ENCODE data around the gene EFCAB6.

The EFCAB6 gene

DNA sequence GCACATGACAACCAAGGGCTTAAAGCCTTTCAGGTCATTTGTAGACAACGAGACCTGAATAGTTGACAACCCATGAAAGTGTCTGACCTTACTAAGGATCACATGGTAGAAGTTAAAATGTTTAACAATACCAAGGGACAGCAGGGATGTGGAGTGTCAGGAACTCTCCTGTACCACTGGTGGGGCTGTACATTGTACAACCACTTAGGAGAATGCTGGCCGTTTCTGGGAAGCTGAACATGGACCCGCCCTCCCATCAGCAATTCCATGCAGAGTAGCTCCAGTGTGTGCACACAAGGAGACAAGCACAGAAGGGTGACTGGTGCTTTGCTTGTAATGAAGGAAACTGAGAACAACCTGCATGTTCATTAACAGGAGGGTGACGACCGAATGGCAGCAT is 237.4 kb downstream of the EFCAB6 start:
- H2BK12ac ChIP-seq (ENCODE audit: low read length): no peak overlapping the region
- H2BK120ac ChIP-seq (ENCODE audit: low read depth, low read length): no peak overlapping the region
- H4K8ac ChIP-seq (ENCODE audit: low read depth, low read length): no peak overlapping the region
- H3K9ac ChIP-seq (ENCODE audit: low read depth, low read length, poor library complexity): no peak overlapping the region
- no peak overlapping the region for H2BK5ac ChIP-seq (ENCODE audit: low read length)
- no peak overlapping the region for H3K27ac ChIP-seq (replicated peaks; ENCODE audit: low read length)
- peaks cover 0 to 10% of the 10 kb centered on the region in 2 donors for H3K4me1 ChIP-seq (ENCODE audit: control insufficient read depth in 2 of 2, insufficient read depth in 1 of 2, low read depth in 1 of 2, low read length in 2 of 2)
- H3K14ac ChIP-seq (ENCODE audit: low read length): no peak overlapping the region
- no peak overlapping the region for H2AK5ac ChIP-seq (ENCODE audit: low read depth, low read length)
- H3K23ac ChIP-seq (ENCODE audit: low read depth, low read length, poor library complexity): no peak overlapping the region
- H3K27me3 ChIP-seq (ENCODE audit: control insufficient read depth in 3 of 3, insufficient read depth in 3 of 3, low read depth in 1 of 3, low read length in 3 of 3): peaks cover 0 to 2% (median 0%) of the 10 kb centered on the region in 3 experiments
- H3K4me3 ChIP-seq (ENCODE audit: low read length in 2 of 2): no peak overlapping the region
- no peak overlapping the region for H2AFZ ChIP-seq (ENCODE audit: low read length)
- H3K18ac ChIP-seq (ENCODE audit: low read length): no peak overlapping the region
- no peak overlapping the region for H3K4ac ChIP-seq (ENCODE audit: low read length)
- no peaks in the 10 kb centered on the region for H3K36me3 ChIP-seq (replicated peaks in 1 of 2; ENCODE audit: control insufficient read depth in 2 of 2, insufficient read depth in 2 of 2, low read length in 2 of 2)
- H2BK15ac ChIP-seq (ENCODE audit: low read length): no peak overlapping the region
- DNase-seq (ENCODE audit: low spot score): no peak
- WGBS, 2 donors (ENCODE audit: extremely low coverage in 2 of 2, insufficient read length in 2 of 2, insufficient replicate concordance in 1 of 2): no CpG with 5 or more reads among the region's 5 CpGs
- no peaks in the 10 kb centered on the region for H3K79me1 ChIP-seq (ENCODE audit: low read depth, low read length)
- H4K91ac ChIP-seq (ENCODE audit: low read depth, low read length, poor library complexity): no peak overlapping the region
- H3K9me3 ChIP-seq (replicated peaks in 1 of 2; ENCODE audit: control insufficient read depth in 2 of 2, insufficient read depth in 1 of 2, low read depth in 1 of 2, low read length in 2 of 2): no peaks in the 10 kb centered on the region
- no peak overlapping the region for H3K4me2 ChIP-seq (ENCODE audit: insufficient read depth, low read length, poor library complexity, severe bottlenecking)

GRCh38 chr22:43572710-43573109 is 239.4 kb downstream of the EFCAB6 start:
- H4K91ac ChIP-seq (ENCODE audit: low read depth, low read length, poor library complexity): no peak overlapping the region
- H3K9me3 ChIP-seq (replicated peaks in 1 of 2; ENCODE audit: control insufficient read depth in 2 of 2, insufficient read depth in 1 of 2, low read depth in 1 of 2, low read length in 2 of 2): no peaks in the 10 kb centered on the region
- no peak overlapping the region for H3K4ac ChIP-seq (ENCODE audit: low read length)
- H3K27ac ChIP-seq (replicated peaks; ENCODE audit: low read length): no peak overlapping the region
- no peak overlapping the region for H2BK5ac ChIP-seq (ENCODE audit: low read length)
- H2BK12ac ChIP-seq (ENCODE audit: low read length): no peak overlapping the region
- H3K27me3 ChIP-seq (ENCODE audit: control insufficient read depth in 3 of 3, insufficient read depth in 3 of 3, low read depth in 1 of 3, low read length in 3 of 3): peaks cover 0 to 3% (median 2%) of the 10 kb centered on the region in 3 experiments
- H3K18ac ChIP-seq (ENCODE audit: low read length): no peak overlapping the region
- H2BK15ac ChIP-seq (ENCODE audit: low read length): no peak overlapping the region
- H3K4me1 ChIP-seq (ENCODE audit: control insufficient read depth in 2 of 2, insufficient read depth in 1 of 2, low read depth in 1 of 2, low read length in 2 of 2): peaks cover 0 to 10% of the 10 kb centered on the region in 2 donors
- H2BK120ac ChIP-seq (ENCODE audit: low read depth, low read length): no peak overlapping the region
- no CpG with 5 or more reads among the region's 9 CpGs for WGBS, 2 donors (ENCODE audit: extremely low coverage in 2 of 2, insufficient read length in 2 of 2, insufficient replicate concordance in 1 of 2)
- no peak overlapping the region for H4K8ac ChIP-seq (ENCODE audit: low read depth, low read length)
- H3K4me3 ChIP-seq (ENCODE audit: low read length in 2 of 2): no peak overlapping the region
- H2AFZ ChIP-seq (ENCODE audit: low read length): no peak overlapping the region
- no peak overlapping the region for H3K23ac ChIP-seq (ENCODE audit: low read depth, low read length, poor library complexity)
- no peak overlapping the region for H3K4me2 ChIP-seq (ENCODE audit: insufficient read depth, low read length, poor library complexity, severe bottlenecking)
- no peaks in the 10 kb centered on the region for H3K36me3 ChIP-seq (replicated peaks in 1 of 2; ENCODE audit: control insufficient read depth in 2 of 2, insufficient read depth in 2 of 2, low read length in 2 of 2)
- H3K14ac ChIP-seq (ENCODE audit: low read length): no peak overlapping the region
- no peak overlapping the region for H3K9ac ChIP-seq (ENCODE audit: low read depth, low read length, poor library complexity)
- H2AK5ac ChIP-seq (ENCODE audit: low read depth, low read length): no peak overlapping the region
- no peak for DNase-seq (ENCODE audit: low spot score)
- H3K79me1 ChIP-seq (ENCODE audit: low read depth, low read length): no peaks in the 10 kb centered on the region

DNA sequence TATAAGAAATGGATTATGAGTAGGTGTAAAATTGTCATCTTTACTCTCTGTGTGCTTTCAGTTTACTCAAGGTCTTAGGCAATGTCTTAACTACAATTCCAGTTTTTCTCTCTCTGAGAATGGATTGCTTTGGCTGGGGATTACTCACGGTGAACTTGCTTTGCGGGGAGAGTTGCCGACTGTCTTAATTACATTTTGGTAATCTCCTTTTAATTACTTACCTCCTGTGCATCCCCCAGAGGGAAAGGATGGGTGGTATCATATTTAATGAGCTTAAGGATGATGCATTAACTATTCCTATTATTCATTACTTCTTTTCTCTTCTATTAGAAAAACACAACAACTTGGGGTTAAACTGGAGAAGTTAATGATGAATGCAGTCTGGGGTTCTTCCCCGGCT is 240.9 kb downstream of the EFCAB6 start:
- no peak overlapping the region for H4K8ac ChIP-seq (ENCODE audit: low read depth, low read length)
- H4K91ac ChIP-seq (ENCODE audit: low read depth, low read length, poor library complexity): no peak overlapping the region
- no peak overlapping the region for H2BK5ac ChIP-seq (ENCODE audit: low read length)
- peaks cover 0 to 3% (median 2%) of the 10 kb centered on the region in 3 experiments for H3K27me3 ChIP-seq (ENCODE audit: control insufficient read depth in 3 of 3, insufficient read depth in 3 of 3, low read depth in 1 of 3, low read length in 3 of 3)
- no peak overlapping the region for H3K18ac ChIP-seq (ENCODE audit: low read length)
- no peak overlapping the region for H3K9ac ChIP-seq (ENCODE audit: low read depth, low read length, poor library complexity)
- H3K79me1 ChIP-seq (ENCODE audit: low read depth, low read length): no peaks in the 10 kb centered on the region
- H2AK5ac ChIP-seq (ENCODE audit: low read depth, low read length): no peak overlapping the region
- no peaks in the 10 kb centered on the region for H3K36me3 ChIP-seq (replicated peaks in 1 of 2; ENCODE audit: control insufficient read depth in 2 of 2, insufficient read depth in 2 of 2, low read length in 2 of 2)
- H2BK120ac ChIP-seq (ENCODE audit: low read depth, low read length): no peak overlapping the region
- no peak overlapping the region for H3K4me2 ChIP-seq (ENCODE audit: insufficient read depth, low read length, poor library complexity, severe bottlenecking)
- H3K9me3 ChIP-seq (replicated peaks in 1 of 2; ENCODE audit: control insufficient read depth in 2 of 2, insufficient read depth in 1 of 2, low read depth in 1 of 2, low read length in 2 of 2): no peaks in the 10 kb centered on the region
- H3K4me1 ChIP-seq (ENCODE audit: control insufficient read depth in 2 of 2, insufficient read depth in 1 of 2, low read depth in 1 of 2, low read length in 2 of 2): peaks cover 0 to 11% of the 10 kb centered on the region in 2 donors
- no peak overlapping the region for H2AFZ ChIP-seq (ENCODE audit: low read length)
- H3K27ac ChIP-seq (replicated peaks; ENCODE audit: low read length): no peak overlapping the region
- no peak overlapping the region for H3K4me3 ChIP-seq (ENCODE audit: low read length in 2 of 2)
- no peak overlapping the region for H3K14ac ChIP-seq (ENCODE audit: low read length)
- H2BK12ac ChIP-seq (ENCODE audit: low read length): no peak overlapping the region
- H2BK15ac ChIP-seq (ENCODE audit: low read length): no peak overlapping the region
- H3K23ac ChIP-seq (ENCODE audit: low read depth, low read length, poor library complexity): no peak overlapping the region
- no peak overlapping the region for H3K4ac ChIP-seq (ENCODE audit: low read length)
- no peak for DNase-seq (ENCODE audit: low spot score)
- no CpG with 5 or more reads among the region's 4 CpGs for WGBS, 2 donors (ENCODE audit: extremely low coverage in 2 of 2, insufficient read length in 2 of 2, insufficient replicate concordance in 1 of 2)

DNA sequence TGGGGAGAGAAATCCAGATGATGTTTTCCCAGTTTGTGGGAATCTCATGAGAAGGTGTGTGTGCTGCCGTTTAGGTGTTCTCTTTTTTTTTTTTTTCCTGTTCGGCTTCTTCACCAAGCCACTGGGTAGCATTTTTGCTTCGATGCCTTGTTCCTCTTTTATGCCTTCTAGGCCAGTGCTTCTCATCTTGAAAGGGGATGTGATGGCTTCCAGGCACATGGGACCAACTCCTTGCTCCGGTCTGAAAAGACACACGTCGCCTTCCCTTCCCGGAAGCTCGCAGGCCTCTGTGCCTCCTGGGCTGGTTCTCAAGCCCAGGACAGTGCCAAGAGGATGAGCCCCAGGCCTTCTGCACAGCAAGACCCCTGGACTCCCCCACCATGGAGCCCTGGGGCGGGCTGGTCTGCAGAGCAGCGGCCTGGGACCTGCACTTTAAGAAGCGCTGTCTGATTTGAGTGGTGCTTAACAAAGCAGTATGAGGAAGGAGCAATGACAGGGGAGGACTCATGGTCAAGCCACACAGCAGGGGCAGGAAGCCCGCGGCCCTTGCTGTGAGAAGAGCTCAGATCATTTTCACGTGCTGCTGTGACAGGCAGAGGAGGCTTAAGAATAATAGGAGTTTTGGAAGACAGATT is 241.5 kb downstream of the EFCAB6 start:
- Histone ChIP-seq H3K9me3 (replicated peaks in 1 of 2; ENCODE audit: control insufficient read depth in 2 of 2, insufficient read depth in 1 of 2, low read depth in 1 of 2, low read length in 2 of 2) (no peaks in the 10 kb centered on the region), H3K27me3 (ENCODE audit: control insufficient read depth in 3 of 3, insufficient read depth in 3 of 3, low read depth in 1 of 3, low read length in 3 of 3) (peaks cover 0 to 3% (median 2%) of the 10 kb centered on the region in 3 experiments), H3K36me3 (replicated peaks in 1 of 2; ENCODE audit: control insufficient read depth in 2 of 2, insufficient read depth in 2 of 2, low read length in 2 of 2) (no peaks in the 10 kb centered on the region), H3K4ac (ENCODE audit: low read length) (no peak overlapping the region), H2BK120ac (ENCODE audit: low read depth, low read length) (no peak overlapping the region), H2BK12ac (ENCODE audit: low read length) (no peak overlapping the region), H3K4me2 (ENCODE audit: insufficient read depth, low read length, poor library complexity, severe bottlenecking) (no peak overlapping the region), H3K23ac (ENCODE audit: low read depth, low read length, poor library complexity) (no peak overlapping the region), H3K4me3 (ENCODE audit: low read length in 2 of 2) (no peak overlapping the region), H2AFZ (ENCODE audit: low read length) (peak overlapping the region; percentile 63), H3K18ac (ENCODE audit: low read length) (peak overlapping the region; percentile 2), H4K91ac (ENCODE audit: low read depth, low read length, poor library complexity) (no peak overlapping the region), H3K79me1 (ENCODE audit: low read depth, low read length) (no peaks in the 10 kb centered on the region), H4K8ac (ENCODE audit: low read depth, low read length) (no peak overlapping the region), H2BK15ac (ENCODE audit: low read length) (no peak overlapping the region), H2AK5ac (ENCODE audit: low read depth, low read length) (no peak overlapping the region), H3K27ac (replicated peaks; ENCODE audit: low read length) (no peak overlapping the region), H3K9ac (ENCODE audit: low read depth, low read length, poor library complexity) (no peak overlapping the region), H2BK5ac (ENCODE audit: low read length) (no peak overlapping the region), H3K4me1 (ENCODE audit: control insufficient read depth in 2 of 2, insufficient read depth in 1 of 2, low read depth in 1 of 2, low read length in 2 of 2) (peaks cover 0 to 13% of the 10 kb centered on the region in 2 donors), H3K14ac (ENCODE audit: low read length) (no peak overlapping the region)
- no peak for DNase-seq (ENCODE audit: low spot score)
- no CpG with 5 or more reads among the region's 14 CpGs for WGBS, 2 donors (ENCODE audit: extremely low coverage in 2 of 2, insufficient read length in 2 of 2, insufficient replicate concordance in 1 of 2)

All from neuronal stem cell (in vitro differentiated cells).